Loucy (cell line): ENCODE data around the gene GALNT11.

Experiments used
- H2AFZ ChIP-seq: fragments of 200-600 bp; sonication (generic); 2 replicates; pipeline ENCODE4 v1.6.0; 2016; ENCODE audit warnings: antibody characterized with exemption, mild to moderate bottlenecking, low read length, moderate library complexity
- H3F3A ChIP-seq: fragments of 200-600 bp; 2 replicates; pipeline ENCODE4 v1.6.0; 2016; ENCODE audit warnings: antibody characterized with exemption, low read depth, mild to moderate bottlenecking
- H3K27me3 ChIP-seq: fragments of 200-600 bp; sonication (generic); 2 replicates; pipeline ENCODE4 v1.6.1; 2014; ENCODE audit warnings: low read length, mild to moderate bottlenecking; ENCODE audit not compliant: insufficient read depth, poor library complexity, severe bottlenecking
- H3K36me3 ChIP-seq: fragments of 200-600 bp; sonication (generic); 2 replicates; pipeline ENCODE4 v1.6.1; 2016; ENCODE audit warnings: low read length; ENCODE audit not compliant: insufficient read depth
- H3K4me1 ChIP-seq: fragments of 200-600 bp; sonication (generic); 2 replicates; pipeline ENCODE4 v1.5.1; 2014; ENCODE audit warnings: low read length, mild to moderate bottlenecking; ENCODE audit not compliant: insufficient read depth, poor library complexity, severe bottlenecking
- H3K4me2 ChIP-seq: fragments of 200-600 bp; sonication (generic); 2 replicates; pipeline ENCODE4 v1.6.0; 2014; ENCODE audit warnings: antibody characterized with exemption, low read length, low read depth, mild to moderate bottlenecking; ENCODE audit not compliant: poor library complexity, severe bottlenecking
- H3K4me3 ChIP-seq: fragments of 200-600 bp; sonication (generic); 2 replicates; pipeline ENCODE4 v1.5.1; 2014; ENCODE audit warnings: low read length, mild to moderate bottlenecking, mixed read lengths; ENCODE audit not compliant: poor library complexity, severe bottlenecking
- H3K79me2 ChIP-seq: fragments of 200-600 bp; sonication (generic); 2 replicates; pipeline ENCODE4 v1.6.1; 2014; ENCODE audit warnings: low read length; ENCODE audit not compliant: insufficient read depth
- H3K9ac ChIP-seq: fragments of 200-600 bp; sonication (generic); 2 replicates; pipeline ENCODE4 v1.6.0; 2014; ENCODE audit warnings: mild to moderate bottlenecking, low read depth, low read length, moderate library complexity; ENCODE audit not compliant: poor library complexity, severe bottlenecking
- H3K9me2 ChIP-seq: fragments of 200-600 bp; sonication (generic); replicated peaks from 2 replicates; pipeline ENCODE4 v1.6.1; 2016; ENCODE audit warnings: low read depth, low read length, mixed read lengths
- H3K9me3 ChIP-seq: fragments of 200-600 bp; sonication (generic); 2 replicates; pipeline ENCODE4 v1.6.1; 2014; ENCODE audit warnings: mild to moderate bottlenecking, antibody characterized with exemption, low read length, low read depth; ENCODE audit not compliant: insufficient read depth
- H4K20me1 ChIP-seq: fragments of 200-600 bp; sonication (generic); 2 replicates; pipeline ENCODE4 v1.6.0; 2014; ENCODE audit warnings: antibody characterized with exemption, low read length, mild to moderate bottlenecking; ENCODE audit not compliant: insufficient read depth, poor library complexity, severe bottlenecking
- EZH2phosphoT487 ChIP-seq: fragments of 200-600 bp; IDR thresholded peaks from 2 replicates; pipeline ENCODE4 v1.6.1; 2018; ENCODE audit warnings: antibody characterized with exemption, mild to moderate bottlenecking, moderate library complexity, borderline replicate concordance
- TF ChIP-seq, protein P1 (sequence below): fragments of 200-600 bp; sonication (generic); conservative IDR thresholded peaks from 2 replicates; pipeline ENCODE4 v1.5.1; 2014; ENCODE audit warnings: mild to moderate bottlenecking, antibody characterized with exemption, low read length

Gene GALNT11

DNA sequence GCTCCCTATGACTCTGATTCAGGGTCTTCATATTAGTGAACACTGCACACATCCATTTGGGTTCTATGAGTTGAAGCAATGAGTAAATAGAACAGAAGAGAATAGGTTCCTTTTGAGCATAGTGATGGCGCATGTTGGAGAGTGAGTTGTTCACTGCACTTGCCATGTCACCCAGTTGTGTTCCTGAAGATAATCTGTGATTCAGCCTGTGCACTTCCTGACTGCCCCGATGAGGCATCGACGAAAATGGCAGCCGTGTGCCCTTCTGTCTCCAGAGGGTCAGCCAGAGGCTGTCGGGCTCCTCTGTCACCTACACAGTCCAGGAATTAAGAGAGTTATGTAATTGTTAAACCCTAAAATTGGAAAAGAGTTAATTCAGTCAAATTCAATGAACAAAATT is 94.7 kb downstream of the GALNT11 start:
- H4K20me1 ChIP-seq, result no peaks in the 10 kb centered on the region
- no peak overlapping the region for H3K9ac ChIP-seq
- no peaks in the 10 kb centered on the region for H3F3A ChIP-seq
- no peaks in the 10 kb centered on the region; the same call in 1 of the 2 replicates for H3K9me3 ChIP-seq
- H3K9me2 ChIP-seq, result no peaks in the 10 kb centered on the region
- H3K4me2 ChIP-seq, result no peak overlapping the region
- H3K79me2 ChIP-seq, result no peaks in the 10 kb centered on the region
- TF ChIP-seq, protein P1, sequence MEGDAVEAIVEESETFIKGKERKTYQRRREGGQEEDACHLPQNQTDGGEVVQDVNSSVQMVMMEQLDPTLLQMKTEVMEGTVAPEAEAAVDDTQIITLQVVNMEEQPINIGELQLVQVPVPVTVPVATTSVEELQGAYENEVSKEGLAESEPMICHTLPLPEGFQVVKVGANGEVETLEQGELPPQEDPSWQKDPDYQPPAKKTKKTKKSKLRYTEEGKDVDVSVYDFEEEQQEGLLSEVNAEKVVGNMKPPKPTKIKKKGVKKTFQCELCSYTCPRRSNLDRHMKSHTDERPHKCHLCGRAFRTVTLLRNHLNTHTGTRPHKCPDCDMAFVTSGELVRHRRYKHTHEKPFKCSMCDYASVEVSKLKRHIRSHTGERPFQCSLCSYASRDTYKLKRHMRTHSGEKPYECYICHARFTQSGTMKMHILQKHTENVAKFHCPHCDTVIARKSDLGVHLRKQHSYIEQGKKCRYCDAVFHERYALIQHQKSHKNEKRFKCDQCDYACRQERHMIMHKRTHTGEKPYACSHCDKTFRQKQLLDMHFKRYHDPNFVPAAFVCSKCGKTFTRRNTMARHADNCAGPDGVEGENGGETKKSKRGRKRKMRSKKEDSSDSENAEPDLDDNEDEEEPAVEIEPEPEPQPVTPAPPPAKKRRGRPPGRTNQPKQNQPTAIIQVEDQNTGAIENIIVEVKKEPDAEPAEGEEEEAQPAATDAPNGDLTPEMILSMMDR, result no peak
- no peak for TF ChIP-seq EZH2phosphoT487
- peaks cover 10% of the 10 kb centered on the region for H3K4me1 ChIP-seq
- H3K36me3 ChIP-seq, result peaks cover 62% of the 10 kb centered on the region
- no peaks in the 10 kb centered on the region for H3K27me3 ChIP-seq
- H3K4me3 ChIP-seq, result no peak overlapping the region
- no peak overlapping the region for H2AFZ ChIP-seq

DNA sequence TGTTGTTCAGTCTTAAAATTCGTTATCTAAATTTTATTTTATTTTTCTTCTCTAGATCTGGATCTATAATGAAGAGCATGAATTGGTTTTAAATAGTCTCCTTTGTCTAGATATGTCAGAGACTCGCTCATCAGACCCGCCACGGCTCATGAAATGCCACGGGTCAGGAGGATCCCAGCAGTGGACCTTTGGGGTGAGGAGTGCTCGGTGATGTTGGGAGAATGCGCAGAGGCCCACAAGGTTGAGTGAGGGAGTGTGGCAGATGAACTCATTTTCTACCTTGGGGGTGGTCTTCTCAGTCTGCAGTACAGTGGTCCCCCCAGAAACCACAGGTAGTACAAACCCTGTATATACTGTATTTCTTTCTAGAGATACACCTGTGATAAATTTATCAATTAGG is 95.3 kb downstream of the GALNT11 start:
- Histone ChIP-seq H3K36me3 (peaks cover 62% of the 10 kb centered on the region), H3K9me2 (no peaks in the 10 kb centered on the region)

DNA sequence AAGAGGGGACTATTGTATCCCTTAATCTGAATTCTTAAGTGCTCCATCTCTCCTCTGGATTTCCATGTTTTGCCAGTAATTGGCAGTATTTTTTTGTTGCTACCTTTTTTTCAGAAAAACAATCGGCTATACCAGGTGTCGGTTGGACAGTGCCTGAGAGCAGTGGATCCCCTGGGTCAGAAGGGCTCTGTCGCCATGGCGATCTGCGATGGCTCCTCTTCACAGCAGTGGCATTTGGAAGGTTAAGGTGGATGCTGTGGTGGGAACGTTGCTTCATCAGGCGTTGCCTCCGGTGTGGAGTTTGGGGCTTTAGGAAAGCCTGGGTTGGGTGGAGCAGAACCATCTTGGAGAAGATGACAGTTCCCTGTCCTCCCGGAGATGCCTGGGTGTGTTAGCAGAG is 96.0 kb downstream of the GALNT11 start:
- H3K9me2 ChIP-seq, result no peaks in the 10 kb centered on the region
- H3K4me3 ChIP-seq, result no peak overlapping the region
- H3K36me3 ChIP-seq, result peaks cover 62% of the 10 kb centered on the region
- H3K4me2 ChIP-seq, result no peak overlapping the region
- H3K27me3 ChIP-seq, result no peaks in the 10 kb centered on the region
- H3K4me1 ChIP-seq, result peaks cover 10% of the 10 kb centered on the region
- no peaks in the 10 kb centered on the region for H3F3A ChIP-seq
- H3K9ac ChIP-seq, result no peak overlapping the region
- H3K9me3 ChIP-seq, result no peaks in the 10 kb centered on the region; the same call in 1 of the 2 replicates
- H4K20me1 ChIP-seq, result no peaks in the 10 kb centered on the region
- no peak overlapping the region for H2AFZ ChIP-seq
- TF ChIP-seq EZH2phosphoT487, result no peak
- TF ChIP-seq, protein P1, result no peak
- no peaks in the 10 kb centered on the region for H3K79me2 ChIP-seq

More for the DNA sequence above, 95.3 kb downstream of the GALNT11 start:
- H3K4me3 ChIP-seq, result no peak overlapping the region
- TF ChIP-seq, protein P1, result no peak
- no peak for TF ChIP-seq EZH2phosphoT487
- H3K4me1 ChIP-seq, result peaks cover 10% of the 10 kb centered on the region
- no peak overlapping the region for H3K4me2 ChIP-seq
- no peaks in the 10 kb centered on the region for H3K27me3 ChIP-seq
- no peaks in the 10 kb centered on the region for H3K79me2 ChIP-seq
- H3K9ac ChIP-seq, result no peak overlapping the region
- H2AFZ ChIP-seq, result no peak overlapping the region
- H4K20me1 ChIP-seq, result no peaks in the 10 kb centered on the region
- no peaks in the 10 kb centered on the region for H3F3A ChIP-seq
- H3K9me3 ChIP-seq, result no peaks in the 10 kb centered on the region; the same call in 1 of the 2 replicates
